ENCODE data around the gene WEE1.

GRCh38 chr11:9561279-9561982 lies 12.0 kb upstream of the WEE1 start:
- TF ChIP-seq RAD21 (conservative IDR thresholded peaks at IDR 0.05) = no peak
- TF ChIP-seq CTCF (IDR thresholded peaks at IDR 0.05; ENCODE audit: poor library complexity, severe bottlenecking) = no peak
- TF ChIP-seq POLR2AphosphoS5 (IDR thresholded peaks at IDR 0.05) = no peak
